Astrocyte (in vitro differentiated cells and primary cell): ENCODE data around the gene CENPW. TPM values are rescaled to one million over a fixed set of nuclear protein-coding genes. Genes with fewer than 3 reads are reported as not detected.

Experiments
- DNase-seq: peaks from one replicate; pipeline ENCODE4 v3.0.0-alpha.2; 2010; ENCODE audit warnings: low read depth
- FAIRE-seq: peaks from 2 replicates; lab custom pipeline; 2011; peaks lifted over from hg19 to GRCh38; lab: Jason Lieb, UNC
- H2AFZ ChIP-seq: 2 replicates; pipeline ENCODE4 v1.6.0; 2012; ENCODE audit warnings: low read depth, low read length, inconsistent platforms
- H3K27ac ChIP-seq: 2 replicates; pipeline ENCODE4 v1.5.1; 2011; ENCODE audit warnings: low read depth, low read length, inconsistent platforms
- H3K27me3 ChIP-seq: 2 replicates; pipeline ENCODE4 v1.6.0; 2011; ENCODE audit warnings: low read length, inconsistent platforms; ENCODE audit not compliant: insufficient read depth
- H3K36me3 ChIP-seq: 2 replicates; pipeline ENCODE4 v1.5.1; 2011; ENCODE audit warnings: low read length, inconsistent platforms; ENCODE audit not compliant: insufficient read depth
- H3K4me1 ChIP-seq: 2 replicates; pipeline ENCODE4 v1.5.1; 2011; ENCODE audit warnings: low read length, inconsistent platforms; ENCODE audit not compliant: insufficient read depth
- H3K4me2 ChIP-seq: 2 replicates; pipeline ENCODE4 v1.6.0; 2012; ENCODE audit warnings: low read length, inconsistent platforms
- H3K4me3 ChIP-seq: 2 replicates; pipeline ENCODE4 v1.5.1; 2011; ENCODE audit warnings: low read depth, mild to moderate bottlenecking, low read length, inconsistent platforms; ENCODE audit not compliant: insufficient read depth
- H3K79me2 ChIP-seq: 2 replicates; pipeline ENCODE4 v1.6.0; 2012; ENCODE audit warnings: mild to moderate bottlenecking, low read length, inconsistent platforms; ENCODE audit not compliant: insufficient read depth
- H3K9ac ChIP-seq: 2 replicates; pipeline ENCODE4 v1.6.0; 2012; ENCODE audit warnings: mild to moderate bottlenecking, low read length, inconsistent platforms
- H3K9me3 ChIP-seq: 2 replicates; pipeline ENCODE4 v1.5.1; 2012; ENCODE audit warnings: low read depth, mild to moderate bottlenecking, low read length, inconsistent platforms; ENCODE audit not compliant: insufficient read depth
- H4K20me1 ChIP-seq: 2 replicates; pipeline ENCODE4 v1.6.0; 2012; ENCODE audit warnings: low read length, inconsistent platforms; ENCODE audit not compliant: insufficient read depth
- H3K27ac Mint-ChIP-seq: one replicate; pipeline ENCODE4 v1.8.0; 2021; ENCODE audit warnings: mild to moderate bottlenecking, mixed read lengths; ENCODE audit not compliant: unreplicated experiment
- H3K27me3 Mint-ChIP-seq: one replicate; pipeline ENCODE4 v1.8.0; 2021; ENCODE audit warnings: low read depth, mixed read lengths; ENCODE audit not compliant: unreplicated experiment
- H3K36me3 Mint-ChIP-seq: one replicate; pipeline ENCODE4 v1.8.0; 2021; ENCODE audit warnings: low read depth, mixed read lengths; ENCODE audit not compliant: unreplicated experiment
- H3K4me1 Mint-ChIP-seq: one replicate; pipeline ENCODE4 v1.8.0; 2021; ENCODE audit warnings: low read depth, mixed read lengths; ENCODE audit not compliant: unreplicated experiment
- H3K4me3 Mint-ChIP-seq: one replicate; pipeline ENCODE4 v1.8.0; 2021; ENCODE audit warnings: mild to moderate bottlenecking, moderate library complexity, mixed read lengths; ENCODE audit not compliant: unreplicated experiment
- H3K9me3 Mint-ChIP-seq: one replicate; pipeline ENCODE4 v1.8.0; 2021; ENCODE audit warnings: mild to moderate bottlenecking, mixed read lengths; ENCODE audit not compliant: unreplicated experiment
- EZH2 ChIP-seq: IDR thresholded peaks from 2 replicates; pipeline ENCODE4 v1.6.1; 2012; ENCODE audit warnings: mild to moderate bottlenecking, low read length, inconsistent platforms; ENCODE audit not compliant: insufficient read depth
- total RNA-seq: library from RNA; stranded (reverse); gene quantifications from 2 replicates; pipeline ENCODE4 v1.2.1, GENCODE V29; 2021
- TF ChIP-seq, protein P1 (sequence below): IDR thresholded peaks from 2 replicates; pipeline ENCODE4 v1.5.1; 2011; ENCODE audit warnings: low read depth, mild to moderate bottlenecking, inconsistent platforms, low read length, moderate library complexity; ENCODE audit not compliant: insufficient read depth

Gene CENPW
- total RNA-seq, 1 donor from 2014 or later, result 16.0 TPM

DNA sequence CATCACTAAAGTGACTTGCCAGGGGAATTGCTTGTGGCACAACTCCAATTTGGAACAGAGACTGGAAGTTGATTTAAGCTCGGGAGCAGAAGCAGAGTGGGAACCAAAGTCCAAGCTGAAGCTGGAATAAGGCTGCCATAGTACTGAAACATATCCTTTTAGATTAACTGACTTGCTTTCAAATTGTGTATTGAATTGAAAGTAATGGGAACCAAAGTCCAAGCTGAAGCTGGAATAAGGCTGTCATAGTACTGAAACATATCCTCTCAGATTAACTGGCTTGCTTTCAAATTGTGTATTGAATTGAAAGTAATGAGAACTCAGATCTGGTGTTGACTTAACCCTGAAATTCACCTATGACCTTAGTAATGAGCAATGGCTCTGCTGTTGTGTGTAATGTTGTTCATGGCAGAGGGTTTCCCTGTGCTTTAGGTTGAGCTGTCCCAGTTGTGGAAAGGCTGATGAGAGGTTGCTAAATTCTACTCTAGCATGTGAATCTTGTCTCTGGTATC is 40.2 kb downstream of the CENPW start:
- no peaks in the 10 kb centered on the region for H3K4me1 ChIP-seq
- no peaks in the 10 kb centered on the region for H3K36me3 ChIP-seq
- H2AFZ ChIP-seq, result no peak overlapping the region
- H3K4me3 Mint-ChIP-seq, result no peak overlapping the region
- H3K9me3 Mint-ChIP-seq, result peaks cover 16% of the 10 kb centered on the region
- H4K20me1 ChIP-seq, result no peaks in the 10 kb centered on the region
- H3K79me2 ChIP-seq, result no peaks in the 10 kb centered on the region
- no peak overlapping the region for H3K27ac Mint-ChIP-seq
- H3K9ac ChIP-seq, result no peak overlapping the region
- FAIRE-seq (no peak), DNase-seq (no peak)
- no peak overlapping the region for H3K4me2 ChIP-seq
- H3K9me3 ChIP-seq, result no peaks in the 10 kb centered on the region
- H3K4me1 Mint-ChIP-seq, result no peaks in the 10 kb centered on the region
- TF ChIP-seq, protein P1, sequence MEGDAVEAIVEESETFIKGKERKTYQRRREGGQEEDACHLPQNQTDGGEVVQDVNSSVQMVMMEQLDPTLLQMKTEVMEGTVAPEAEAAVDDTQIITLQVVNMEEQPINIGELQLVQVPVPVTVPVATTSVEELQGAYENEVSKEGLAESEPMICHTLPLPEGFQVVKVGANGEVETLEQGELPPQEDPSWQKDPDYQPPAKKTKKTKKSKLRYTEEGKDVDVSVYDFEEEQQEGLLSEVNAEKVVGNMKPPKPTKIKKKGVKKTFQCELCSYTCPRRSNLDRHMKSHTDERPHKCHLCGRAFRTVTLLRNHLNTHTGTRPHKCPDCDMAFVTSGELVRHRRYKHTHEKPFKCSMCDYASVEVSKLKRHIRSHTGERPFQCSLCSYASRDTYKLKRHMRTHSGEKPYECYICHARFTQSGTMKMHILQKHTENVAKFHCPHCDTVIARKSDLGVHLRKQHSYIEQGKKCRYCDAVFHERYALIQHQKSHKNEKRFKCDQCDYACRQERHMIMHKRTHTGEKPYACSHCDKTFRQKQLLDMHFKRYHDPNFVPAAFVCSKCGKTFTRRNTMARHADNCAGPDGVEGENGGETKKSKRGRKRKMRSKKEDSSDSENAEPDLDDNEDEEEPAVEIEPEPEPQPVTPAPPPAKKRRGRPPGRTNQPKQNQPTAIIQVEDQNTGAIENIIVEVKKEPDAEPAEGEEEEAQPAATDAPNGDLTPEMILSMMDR, result no peak
- TF ChIP-seq EZH2, result no peak
- H3K36me3 Mint-ChIP-seq, result peaks cover 6% of the 10 kb centered on the region
- H3K27ac ChIP-seq, result no peak overlapping the region
- H3K27me3 Mint-ChIP-seq, result no peaks in the 10 kb centered on the region
- no peak overlapping the region for H3K4me3 ChIP-seq
- no peaks in the 10 kb centered on the region for H3K27me3 ChIP-seq

DNA sequence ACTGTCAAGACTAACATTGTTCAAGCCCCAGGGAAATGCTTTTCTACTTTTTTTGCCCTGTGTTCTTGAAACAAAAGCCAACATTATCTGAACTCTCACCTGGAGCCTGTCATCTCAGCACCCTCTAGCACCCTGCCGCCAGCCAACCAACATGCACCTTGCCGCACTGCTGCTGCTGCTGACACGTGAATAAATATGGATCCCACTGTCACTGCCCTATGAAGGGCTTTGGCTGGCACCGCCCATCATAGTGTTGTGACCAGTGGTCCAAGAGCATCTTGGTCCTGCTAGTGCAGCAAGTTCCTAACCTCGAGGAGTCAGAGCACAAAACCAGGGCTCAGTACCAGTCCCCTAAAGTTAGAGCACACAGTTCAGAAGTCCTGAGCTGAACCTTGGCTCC is 41.6 kb downstream of the CENPW start:
- Histone ChIP-seq H3K4me3 (no peak overlapping the region), H3K9me3 (no peaks in the 10 kb centered on the region), H3K27me3 (no peaks in the 10 kb centered on the region), H3K9ac (no peak overlapping the region), H3K36me3 (no peaks in the 10 kb centered on the region), H3K27ac (no peak overlapping the region), H3K79me2 (no peaks in the 10 kb centered on the region), H3K4me1 (no peaks in the 10 kb centered on the region), H4K20me1 (no peaks in the 10 kb centered on the region), H2AFZ (no peak overlapping the region), H3K4me2 (no peak overlapping the region)
- peaks cover 6% of the 10 kb centered on the region for H3K36me3 Mint-ChIP-seq
- TF ChIP-seq EZH2, result no peak
- TF ChIP-seq, protein P1, result no peak
- no peaks in the 10 kb centered on the region for H3K4me1 Mint-ChIP-seq
- H3K27me3 Mint-ChIP-seq, result no peaks in the 10 kb centered on the region
- H3K9me3 Mint-ChIP-seq, result peaks cover 16% of the 10 kb centered on the region
- no peak overlapping the region for H3K4me3 Mint-ChIP-seq
- no peak for FAIRE-seq
- DNase-seq, result no peak
- H3K27ac Mint-ChIP-seq, result no peak overlapping the region

DNA sequence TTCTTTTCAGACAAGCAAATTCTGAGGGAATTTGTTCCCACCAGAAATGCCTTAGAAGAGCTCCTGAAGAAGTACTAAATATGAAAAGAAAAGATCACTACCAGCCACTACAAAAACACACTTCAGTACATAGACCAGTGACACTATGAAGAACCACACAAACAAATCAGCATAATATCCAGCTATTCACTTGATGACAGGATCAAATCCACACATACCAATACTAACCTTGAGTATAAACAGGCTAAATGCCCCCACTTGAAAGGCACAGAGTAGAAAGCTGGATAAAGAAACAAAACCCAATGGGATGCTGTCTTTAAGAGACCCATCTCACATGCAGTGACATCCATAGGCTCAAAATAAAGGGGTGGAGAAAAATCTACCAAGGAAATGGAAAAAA is 43.3 kb downstream of the CENPW start:
- peaks cover 6% of the 10 kb centered on the region for H3K36me3 Mint-ChIP-seq
- Histone ChIP-seq H3K4me1 (no peaks in the 10 kb centered on the region), H3K4me2 (no peak overlapping the region), H3K4me3 (no peak overlapping the region), H3K79me2 (no peaks in the 10 kb centered on the region), H3K27ac (no peak overlapping the region), H4K20me1 (no peaks in the 10 kb centered on the region), H2AFZ (no peak overlapping the region), H3K9ac (no peak overlapping the region), H3K27me3 (no peaks in the 10 kb centered on the region), H3K36me3 (no peaks in the 10 kb centered on the region), H3K9me3 (no peaks in the 10 kb centered on the region)
- FAIRE-seq, result no peak
- H3K4me3 Mint-ChIP-seq, result no peak overlapping the region
- peaks cover 16% of the 10 kb centered on the region for H3K9me3 Mint-ChIP-seq
- no peaks in the 10 kb centered on the region for H3K27me3 Mint-ChIP-seq
- H3K4me1 Mint-ChIP-seq, result no peaks in the 10 kb centered on the region
- TF ChIP-seq, protein P1, result no peak
- no peak for TF ChIP-seq EZH2
- H3K27ac Mint-ChIP-seq, result no peak overlapping the region
- no peak for DNase-seq
